H1 (cell line): ENCODE results near the gene NEUROD1. TPM values are rescaled to one million over a fixed set of nuclear protein-coding genes. Genes with fewer than 3 reads are reported as not detected.

ENCODE experiments used
- CTCF ChIA-PET: fragments of 300-600 bp; sonication (Branson Sonifier 250); formaldehyde crosslinking; loops from one replicate; lab custom pipeline; 2021; ENCODE audit not compliant: partially characterized antibody; lab: Charles Lee
- POLR2A ChIA-PET: fragments of 300-600 bp; sonication (Branson Sonifier 250); formaldehyde crosslinking; loops from one replicate; lab custom pipeline; 2021; ENCODE audit warnings: inconsistent platforms; ENCODE audit not compliant: partially characterized antibody; lab: Charles Lee
- DNase-seq, 2 experiments: peaks; one replicate each; pipeline versions ENCODE4 v3.0.0 to v3.0.0-alpha.2; 2010 to 2022; ENCODE audit warnings: low spot score in 2 of 2, low read depth in 1 of 2, mixed read lengths in 1 of 2
- FAIRE-seq: peaks from 2 replicates; lab custom pipeline; 2011; peaks lifted over from hg19 to GRCh38; lab: Jason Lieb, UNC
- H2AFZ ChIP-seq: 2 replicates; pipeline ENCODE4 v1.8.1; 2012; ENCODE audit warnings: low read length, inconsistent platforms
- H2AK5ac ChIP-seq: 2 replicates; pipeline ENCODE4 v1.6.1; 2013; ENCODE audit warnings: low read depth, low read length
- H2BK120ac ChIP-seq: replicated peaks from 2 replicates; pipeline ENCODE3; 2013; ENCODE audit warnings: low read depth, low read length, inconsistent platforms
- H2BK12ac ChIP-seq: 2 replicates; pipeline ENCODE4 v1.6.1; 2013; ENCODE audit warnings: low read depth, low read length
- H2BK15ac ChIP-seq: 2 replicates; pipeline ENCODE4 v1.6.1; 2013; ENCODE audit warnings: low read length
- H2BK20ac ChIP-seq: 2 replicates; pipeline ENCODE4 v1.6.1; 2013; ENCODE audit warnings: low read length
- H2BK5ac ChIP-seq: 2 replicates; pipeline ENCODE4 v1.6.1; 2013; ENCODE audit warnings: low read depth, low read length
- H3K14ac ChIP-seq: 2 replicates; pipeline ENCODE4 v1.6.1; 2013; ENCODE audit warnings: inconsistent platforms; ENCODE audit not compliant: insufficient read length
- H3K18ac ChIP-seq: 2 replicates; pipeline ENCODE4 v1.6.1; 2013; ENCODE audit warnings: low read length; ENCODE audit errors: extremely low read depth
- H3K23ac ChIP-seq: 2 replicates; pipeline ENCODE4 v1.6.1; 2013; ENCODE audit warnings: inconsistent platforms; ENCODE audit not compliant: insufficient read length
- H3K23me2 ChIP-seq: 2 replicates; pipeline ENCODE4 v1.6.1; 2013; ENCODE audit warnings: low read depth, low read length
- H3K27ac ChIP-seq: 2 replicates; pipeline ENCODE4 v1.6.1; 2011; ENCODE audit warnings: low read depth, low read length, inconsistent platforms
- H3K27me3 ChIP-seq, 4 experiments: replicated peaks in 1 of 4; 1 replicate in 1 of 4; 2 replicates in 3 of 4; pipeline versions ENCODE4 v1.6.1 to v1.8.1; 2011 to 2013; ENCODE audit warnings: low read length in 3 of 4, mild to moderate bottlenecking in 3 of 4, inconsistent platforms in 2 of 4, mixed read lengths in 2 of 4, moderate library complexity in 1 of 4; ENCODE audit not compliant: control insufficient read depth in 3 of 4, insufficient read depth in 3 of 4; ENCODE audit errors: extremely low read depth in 1 of 4
- H3K36me3 ChIP-seq, 4 experiments: 2 replicates each; pipeline versions ENCODE4 v1.6.1 to v1.8.1; 2011 to 2013; ENCODE audit warnings: mild to moderate bottlenecking in 4 of 4, low read length in 3 of 4, moderate library complexity in 2 of 4, control low read depth in 1 of 4, inconsistent platforms in 1 of 4; ENCODE audit not compliant: insufficient read depth in 4 of 4, control insufficient read depth in 2 of 4
- H3K4ac ChIP-seq: replicated peaks from 2 replicates; pipeline ENCODE3; 2013; ENCODE audit warnings: low read length, low read depth, mixed read lengths, inconsistent platforms; ENCODE audit not compliant: insufficient read length
- H3K4me1 ChIP-seq, 4 experiments: replicated peaks in 1 of 4; 1 replicate in 1 of 4; 2 replicates in 3 of 4; pipeline versions ENCODE4 v1.6.1 to v1.8.1; 2011 to 2013; ENCODE audit warnings: low read length in 3 of 4, inconsistent platforms in 2 of 4, mixed read lengths in 1 of 4; ENCODE audit not compliant: insufficient read depth in 4 of 4, control insufficient read depth in 3 of 4
- H3K4me2 ChIP-seq, 2 experiments: 2 replicates each; pipeline versions ENCODE4 v1.6.1 to v1.8.1; 2011 to 2013; ENCODE audit warnings: low read depth in 2 of 2, low read length in 2 of 2, control low read depth in 1 of 2, inconsistent platforms in 1 of 2, mild to moderate bottlenecking in 1 of 2; ENCODE audit not compliant: insufficient read depth in 1 of 2
- H3K4me3 ChIP-seq, 4 experiments: fragments of 200-600, 300-600 bp in 1 of 4; sonication (generic), shearing (Covaris generic), sonication (Bioruptor Twin) in 1 of 4; 2 replicates each; pipeline versions ENCODE4 v1.5.1 to v1.8.1; 2011 to 2016; ENCODE audit warnings: low read length in 4 of 4, low read depth in 3 of 4, control low read depth in 2 of 4, inconsistent platforms in 2 of 4, mild to moderate bottlenecking in 2 of 4, mixed read lengths in 1 of 4, moderate library complexity in 1 of 4; ENCODE audit not compliant: insufficient read depth in 2 of 4; ENCODE audit errors: extremely low read depth in 1 of 4
- H3K56ac ChIP-seq: replicated peaks from 2 replicates; pipeline ENCODE3; 2013; ENCODE audit warnings: low read depth, mild to moderate bottlenecking, mixed read lengths, low read length, inconsistent platforms; ENCODE audit not compliant: insufficient read length
- H3K79me1 ChIP-seq: 2 replicates; pipeline ENCODE4 v1.6.1; 2013; ENCODE audit warnings: low read depth, low read length, control low read depth
- H3K79me2 ChIP-seq, 2 experiments: 2 replicates each; pipeline versions ENCODE4 v1.6.1 to v1.8.1; 2012 to 2013; ENCODE audit warnings: low read length in 2 of 2, mild to moderate bottlenecking in 2 of 2, inconsistent platforms in 1 of 2; ENCODE audit not compliant: insufficient read depth in 2 of 2, control insufficient read depth in 1 of 2
- H3K9ac ChIP-seq, 4 experiments: replicated peaks in 1 of 4; 1 replicate in 1 of 4; 2 replicates in 3 of 4; pipeline versions ENCODE4 v1.6.1 to v1.8.1; 2011 to 2013; ENCODE audit warnings: low read depth in 3 of 4, low read length in 3 of 4, control low read depth in 2 of 4, mild to moderate bottlenecking in 2 of 4, moderate library complexity in 2 of 4, inconsistent platforms in 1 of 4; ENCODE audit errors: extremely low read depth in 1 of 4
- H3K9me3 ChIP-seq, 2 experiments: 2 replicates each; pipeline versions ENCODE4 v1.6.1 to v1.8.1; 2012 to 2013; ENCODE audit warnings: mild to moderate bottlenecking in 2 of 2, moderate library complexity in 2 of 2, control low read depth in 1 of 2, inconsistent platforms in 1 of 2, low read depth in 1 of 2, low read length in 1 of 2, mixed read lengths in 1 of 2; ENCODE audit not compliant: insufficient read depth in 2 of 2
- H4K20me1 ChIP-seq, 2 experiments: replicated peaks in 1 of 2; 2 replicates each; pipeline versions ENCODE3 to v1.8.1; 2011 to 2013; ENCODE audit warnings: inconsistent platforms in 2 of 2, low read length in 2 of 2, mild to moderate bottlenecking in 1 of 2; ENCODE audit not compliant: insufficient read depth in 2 of 2, control insufficient read depth in 1 of 2
- H4K5ac ChIP-seq: 2 replicates; pipeline ENCODE4 v1.6.1; 2013; ENCODE audit warnings: low read length, low read depth, mixed read lengths, inconsistent platforms; ENCODE audit not compliant: insufficient read length
- H4K8ac ChIP-seq: 2 replicates; pipeline ENCODE4 v1.8.0; 2013; ENCODE audit warnings: mild to moderate bottlenecking, moderate library complexity, low read length, inconsistent platforms; ENCODE audit not compliant: insufficient read depth; ENCODE audit errors: extremely low read depth
- H4K91ac ChIP-seq: replicated peaks from 2 replicates; pipeline ENCODE3; 2013; ENCODE audit warnings: low read length, mixed read lengths, inconsistent platforms; ENCODE audit not compliant: insufficient read length
- SP4 ChIP-seq: IDR thresholded peaks from 2 replicates; pipeline ENCODE4 v1.6.1; 2012; ENCODE audit warnings: low read length, inconsistent platforms
- WGBS, 2 experiments: shearing (Covaris generic) in 1 of 2; methylation state at CpG; one replicate each; pipeline versions ENCODE4 v1.1.6 to v1.1.7; 2013 to 2015; ENCODE audit warnings: low lambda C conversion rate in 2 of 2, mixed read lengths in 2 of 2, inconsistent platforms in 1 of 2, low coverage in 1 of 2, missing lambda C conversion rate in 1 of 2; ENCODE audit not compliant: insufficient replicate concordance in 2 of 2, insufficient coverage in 1 of 2, insufficient read length in 1 of 2; ENCODE audit errors: extremely low coverage in 1 of 2, missing lambda C conversion rate in 1 of 2; 5-methylcytosine and 5-hydroxymethylcytosine counted together
- polyA plus RNA-seq, 7 experiments: library from polyadenylated mRNA; depleted of rRNA in 3 of 7; stranded (reverse) in 5 of 7; unstranded in 2 of 7; fragments of >200 nt in 5 of 7; fragments of 200-250 nt in 2 of 7; gene quantifications; 1 replicate in 5 of 7; 2 replicates in 1 of 7; 4 replicates in 1 of 7; pipeline versions ENCODE4 v1.2.1 to v1.2.3, GENCODE V29; 2011 to 2013; ENCODE audit warnings: missing spikeins in 2 of 7, mixed read lengths in 2 of 7
- total RNA-seq: library from RNA; stranded (reverse); fragmentation: NEBNext Ultra II Directional; extraction: Animal tissue kit (Norgen Biotek cat#: 25700); gene quantifications from 2 replicates; pipeline ENCODE4 v1.2.1, GENCODE V29; 2021

NEUROD1 gene
- total and polyA plus RNA-seq, 2 of the 8 experiments (the other 6 are each of a cell fraction or from before 2014, with no cell fraction given): 0.08 TPM; not detected in 1

- no peak overlapping the region for H3K18ac ChIP-seq
- no peak for DNase-seq
- H4K91ac ChIP-seq: no peak overlapping the region
- 5% methylated on average over 1 of the region's 1 CpG; no CpG with 5 or more reads in 1 of the 2 experiments for WGBS, 2 experiments
- H4K8ac ChIP-seq: no peak overlapping the region
- no peak overlapping the region for H4K5ac ChIP-seq
- H3K23ac ChIP-seq: no peak overlapping the region
- no peak overlapping the region for H2AK5ac ChIP-seq
- H2AFZ ChIP-seq: no peak overlapping the region
- FAIRE-seq: no peak
- H3K4me2 ChIP-seq: no peak overlapping the region
- H3K79me2 ChIP-seq: no peaks in the 10 kb centered on the region
- TF ChIP-seq SP4: no peak
- H3K36me3 ChIP-seq: no peaks in the 10 kb centered on the region
- no peak overlapping the region for H2BK120ac ChIP-seq
- no peak overlapping the region for H3K14ac ChIP-seq
- no peak overlapping the region for H3K4ac ChIP-seq
- no peak overlapping the region for H2BK20ac ChIP-seq
- POLR2A ChIA-PET: no interaction called here
- H2BK12ac ChIP-seq: no peak overlapping the region
- CTCF ChIA-PET: interaction anchor here (0.6 to 1.6 kb wide), 3 partner anchors 9 to 461 kb away, joined by 3 read pairs; no protein-coding TSS in a partner anchor
- H4K20me1 ChIP-seq: no peaks in the 10 kb centered on the region
- H3K9ac ChIP-seq: no peak overlapping the region
- H3K4me1 ChIP-seq: no peaks in the 10 kb centered on the region
- no peaks in the 10 kb centered on the region for H3K27me3 ChIP-seq
- H3K4me3 ChIP-seq: no peak overlapping the region
- no peak overlapping the region for H2BK15ac ChIP-seq
- H3K9me3 ChIP-seq: no peaks in the 10 kb centered on the region
- H3K27ac ChIP-seq: no peak overlapping the region
- H3K79me1 ChIP-seq: no peaks in the 10 kb centered on the region
- no peak overlapping the region for H3K56ac ChIP-seq
- H2BK5ac ChIP-seq: no peak overlapping the region
- no peaks in the 10 kb centered on the region for H3K23me2 ChIP-seq
These were observed 40.6 kb downstream of the NEUROD1 start for GRCh38 chr2:181639686-181640085.
